Measurements from ENCODE around the gene CXCL9. TPM values are rescaled to one million over a fixed set of nuclear protein-coding genes. Genes with fewer than 3 reads are reported as not detected.
"Not testable (repeated sequence)": the region's sequence is repeated elsewhere in the genome, so short reads cannot be mapped to it uniquely, and the experiment has no call there.

Gene CXCL9
- total RNA-seq, 4 donors from 2014 or later: 0.13 to 0.31 TPM; not detected in 2

DNA sequence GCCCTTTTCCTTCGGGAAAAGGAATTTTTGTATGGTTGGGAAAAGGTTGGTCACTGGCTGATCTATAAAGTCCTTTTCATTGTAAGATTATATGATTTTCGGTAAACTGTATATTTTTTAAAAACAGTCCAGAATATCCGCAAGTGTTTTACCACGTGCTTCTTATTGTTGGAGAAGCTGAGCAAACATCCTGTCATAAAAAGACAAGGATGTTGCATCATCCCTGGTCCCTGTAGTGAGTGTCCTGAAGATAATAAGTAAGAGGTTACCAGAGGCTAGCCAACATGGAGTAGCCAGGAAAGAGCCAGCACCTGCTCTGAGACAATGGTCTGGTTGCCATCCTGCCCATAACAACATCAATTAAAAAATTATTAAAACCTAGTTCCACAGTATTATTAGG lies 5.1 kb downstream of the CXCL9 start:
- Histone ChIP-seq H3K36me3 (no peaks in the 10 kb centered on the region), H3K4me1 (no peaks in the 10 kb centered on the region), H3K9me3 (no peaks in the 10 kb centered on the region), H3K27ac (no peak overlapping the region), H3K27me3 (no peaks in the 10 kb centered on the region), H3K4me3 (no peak overlapping the region)
- no peak for TF ChIP-seq POLR2A (IDR thresholded peaks at IDR 0.05)
- no peak for TF ChIP-seq POLR2AphosphoS5 (IDR thresholded peaks at IDR 0.05)
- TF ChIP-seq, protein P1, sequence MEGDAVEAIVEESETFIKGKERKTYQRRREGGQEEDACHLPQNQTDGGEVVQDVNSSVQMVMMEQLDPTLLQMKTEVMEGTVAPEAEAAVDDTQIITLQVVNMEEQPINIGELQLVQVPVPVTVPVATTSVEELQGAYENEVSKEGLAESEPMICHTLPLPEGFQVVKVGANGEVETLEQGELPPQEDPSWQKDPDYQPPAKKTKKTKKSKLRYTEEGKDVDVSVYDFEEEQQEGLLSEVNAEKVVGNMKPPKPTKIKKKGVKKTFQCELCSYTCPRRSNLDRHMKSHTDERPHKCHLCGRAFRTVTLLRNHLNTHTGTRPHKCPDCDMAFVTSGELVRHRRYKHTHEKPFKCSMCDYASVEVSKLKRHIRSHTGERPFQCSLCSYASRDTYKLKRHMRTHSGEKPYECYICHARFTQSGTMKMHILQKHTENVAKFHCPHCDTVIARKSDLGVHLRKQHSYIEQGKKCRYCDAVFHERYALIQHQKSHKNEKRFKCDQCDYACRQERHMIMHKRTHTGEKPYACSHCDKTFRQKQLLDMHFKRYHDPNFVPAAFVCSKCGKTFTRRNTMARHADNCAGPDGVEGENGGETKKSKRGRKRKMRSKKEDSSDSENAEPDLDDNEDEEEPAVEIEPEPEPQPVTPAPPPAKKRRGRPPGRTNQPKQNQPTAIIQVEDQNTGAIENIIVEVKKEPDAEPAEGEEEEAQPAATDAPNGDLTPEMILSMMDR (IDR thresholded peaks at IDR 0.05): no peak
- TF ChIP-seq EP300 (IDR thresholded peaks at IDR 0.05): no peak
- ATAC-seq: no peak
- 73 to 75% methylated on average over 4 of the region's 4 CpGs for WGBS, 2 donors (ENCODE audit: low coverage in 1 of 2)

GRCh38 chr4:76001700-76002099 lies 5.6 kb downstream of the CXCL9 start:
- 68 to 82% methylated on average over 7 of the region's 7 CpGs for WGBS, 2 donors (ENCODE audit: low coverage in 1 of 2)
- H3K36me3 ChIP-seq: no peaks in the 10 kb centered on the region
- H3K9me3 ChIP-seq: no peaks in the 10 kb centered on the region
- H3K4me3 ChIP-seq: no peak overlapping the region
- H3K27ac ChIP-seq: no peak overlapping the region
- ATAC-seq: no peak
- no peaks in the 10 kb centered on the region for H3K4me1 ChIP-seq
- H3K27me3 ChIP-seq: no peaks in the 10 kb centered on the region
- TF ChIP-seq POLR2AphosphoS5 (IDR thresholded peaks at IDR 0.05) (no peak), POLR2A (IDR thresholded peaks at IDR 0.05) (no peak), EP300 (IDR thresholded peaks at IDR 0.05) (no peak)
- TF ChIP-seq, protein P1 (IDR thresholded peaks at IDR 0.05): no peak

DNA sequence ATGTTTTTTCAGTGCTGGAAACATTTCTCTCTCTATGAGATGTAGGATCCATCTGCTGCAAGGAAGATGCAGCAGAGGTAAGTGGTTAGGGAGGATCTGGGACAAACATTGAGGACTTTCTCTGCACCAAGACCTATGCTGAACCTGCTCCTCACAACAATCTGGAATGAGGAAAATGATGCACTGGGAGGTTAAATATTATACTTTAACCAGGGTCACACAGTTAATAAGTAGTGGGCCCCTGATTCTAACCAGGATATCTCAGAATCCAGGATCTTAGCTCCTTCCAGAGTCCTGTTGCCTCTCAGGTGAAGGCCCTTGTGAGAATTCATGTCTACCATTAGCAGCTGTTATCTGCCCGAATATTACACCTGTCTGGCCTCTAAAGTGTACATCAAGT lies 7.0 kb downstream of the CXCL9 start:
- Histone ChIP-seq H3K4me1 (no peaks in the 10 kb centered on the region), H3K27ac (no peak overlapping the region), H3K36me3 (no peaks in the 10 kb centered on the region), H3K27me3 (no peaks in the 10 kb centered on the region), H3K4me3 (no peak overlapping the region), H3K9me3 (no peaks in the 10 kb centered on the region)
- ATAC-seq: no peak
- 88 to 100% methylated on average over 1 of the region's 1 CpG for WGBS, 2 donors (ENCODE audit: low coverage in 1 of 2)
- TF ChIP-seq EP300 (IDR thresholded peaks at IDR 0.05): no peak
- TF ChIP-seq, protein P1 (IDR thresholded peaks at IDR 0.05): no peak
- no peak for TF ChIP-seq POLR2A (IDR thresholded peaks at IDR 0.05)
- no peak for TF ChIP-seq POLR2AphosphoS5 (IDR thresholded peaks at IDR 0.05)

GRCh38 chr4:75998525-75999147 lies 8.7 kb downstream of the CXCL9 start:
- H3K9me3 ChIP-seq, H3K4me1 ChIP-seq, H3K36me3 ChIP-seq, H3K4me3 ChIP-seq, H3K27me3 ChIP-seq, ATAC-seq, H3K27ac ChIP-seq: not testable (repeated sequence)
- WGBS, 2 donors (ENCODE audit: low coverage in 1 of 2): 92 to 100% methylated on average over 1 to 2 of the region's 2 CpGs

DNA sequence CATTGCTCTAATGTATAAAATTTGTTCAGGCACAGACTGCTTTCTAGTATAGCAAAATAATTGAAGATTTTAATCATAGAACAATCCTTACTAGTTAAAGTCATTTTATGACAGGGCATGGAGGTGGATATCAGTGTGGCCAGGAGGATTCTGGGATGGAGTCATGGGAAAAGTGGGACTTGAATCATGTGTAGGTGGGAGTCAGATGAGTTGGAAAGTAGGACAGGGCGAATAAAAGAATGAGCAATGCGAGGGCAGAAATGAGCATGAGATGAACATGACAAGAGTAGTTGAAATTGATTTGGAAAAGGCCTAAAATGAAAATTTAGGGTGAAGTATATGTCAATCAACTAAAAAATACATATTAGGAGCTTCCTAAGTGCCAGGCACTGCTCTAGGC lies 9.4 kb downstream of the CXCL9 start:
- no peak for ATAC-seq
- TF ChIP-seq, protein P1 (IDR thresholded peaks at IDR 0.05): no peak
- TF ChIP-seq POLR2AphosphoS5 (IDR thresholded peaks at IDR 0.05) (no peak), POLR2A (IDR thresholded peaks at IDR 0.05) (no peak), EP300 (IDR thresholded peaks at IDR 0.05) (no peak)
- no peaks in the 10 kb centered on the region for H3K9me3 ChIP-seq
- WGBS, 2 donors (ENCODE audit: low coverage in 1 of 2): 57 to 76% methylated on average over 1 to 2 of the region's 2 CpGs
- no peak overlapping the region for H3K27ac ChIP-seq
- H3K36me3 ChIP-seq: no peaks in the 10 kb centered on the region
- no peaks in the 10 kb centered on the region for H3K27me3 ChIP-seq
- no peaks in the 10 kb centered on the region for H3K4me1 ChIP-seq
- no peak overlapping the region for H3K4me3 ChIP-seq

Data from gastroesophageal sphincter (tissue), 4 donors.